HG03432 (cell line): Measurements from ENCODE around the gene SH3BP4.
"Not testable (repeated sequence)": the region's sequence is repeated elsewhere in the genome, so short reads cannot be mapped to it uniquely, and the experiment has no call there.

Experiments
- ATAC-seq: cut with Tn5 transposase; IDR thresholded peaks from one replicate; pipeline ENCODE4 v1.9.1; 2021; ENCODE audit warnings: mild to moderate bottlenecking, moderate library complexity; ENCODE audit not compliant: unreplicated experiment

The SH3BP4 gene

DNA sequence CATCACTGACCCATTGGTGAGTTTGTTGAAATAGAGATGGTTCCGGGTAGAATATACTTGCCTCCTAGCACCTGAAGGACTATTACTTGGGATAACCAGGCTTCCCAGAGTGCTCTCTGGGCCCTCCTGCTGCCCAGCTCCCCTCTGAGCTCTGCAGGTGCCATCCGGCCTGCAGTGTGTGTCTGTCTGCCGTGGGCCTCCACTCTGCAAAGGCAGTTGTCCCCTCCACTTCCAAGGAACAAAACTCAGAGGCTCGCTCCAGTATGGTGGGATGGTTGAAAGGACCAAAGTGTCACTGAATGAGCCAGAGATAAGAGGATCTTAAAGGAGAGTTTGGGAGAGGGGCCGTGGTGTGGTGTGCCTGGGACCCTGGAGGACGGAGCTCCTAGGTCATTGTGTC is 57.3 kb downstream of the SH3BP4 start:
- no peak for ATAC-seq

DNA sequence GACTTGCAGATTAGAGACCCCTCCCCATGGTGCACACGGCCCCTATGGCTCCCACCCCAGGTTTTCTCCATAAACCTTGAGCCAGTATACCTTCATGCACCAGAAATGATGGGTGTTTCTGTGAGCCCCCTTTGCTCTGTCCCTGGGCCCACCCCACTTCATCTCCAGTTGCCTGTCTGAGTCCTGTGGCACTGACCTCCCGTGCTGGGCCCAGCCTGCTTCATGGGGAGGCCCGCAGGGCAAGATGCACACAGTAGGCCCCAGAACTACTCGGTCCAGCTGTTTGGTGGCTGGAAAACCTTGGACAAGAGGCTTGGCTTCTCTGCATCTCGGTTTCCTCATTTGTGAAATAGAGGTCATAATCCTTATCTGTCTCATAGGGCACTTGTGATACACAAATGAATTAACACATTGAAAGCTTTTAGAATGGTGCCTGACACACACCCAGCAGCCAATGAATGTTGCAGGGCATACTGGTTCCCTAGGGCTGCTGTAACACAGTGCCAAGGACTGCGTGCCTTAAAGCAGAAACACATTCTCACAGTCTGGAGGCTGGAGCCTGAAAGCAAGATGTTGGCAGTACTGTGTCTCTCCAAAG is 58.4 kb downstream of the SH3BP4 start:
- ATAC-seq, result no peak

DNA sequence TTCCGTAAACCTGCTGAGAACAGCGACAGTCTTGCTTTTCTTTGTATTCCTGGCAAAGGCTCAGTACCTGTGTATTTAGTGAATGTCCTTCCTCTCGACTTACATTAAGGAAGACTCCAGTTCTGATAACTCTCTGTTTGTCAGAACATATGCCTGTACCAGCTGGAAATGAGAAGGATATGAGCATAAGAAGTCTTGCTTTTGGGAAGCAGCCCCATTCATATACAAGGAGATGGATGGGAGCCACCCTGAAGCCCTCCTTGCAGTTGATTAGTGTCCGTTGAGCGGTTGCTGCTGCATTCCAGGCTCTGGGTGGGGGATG is 59.8 kb downstream of the SH3BP4 start:
- no peak for ATAC-seq

DNA sequence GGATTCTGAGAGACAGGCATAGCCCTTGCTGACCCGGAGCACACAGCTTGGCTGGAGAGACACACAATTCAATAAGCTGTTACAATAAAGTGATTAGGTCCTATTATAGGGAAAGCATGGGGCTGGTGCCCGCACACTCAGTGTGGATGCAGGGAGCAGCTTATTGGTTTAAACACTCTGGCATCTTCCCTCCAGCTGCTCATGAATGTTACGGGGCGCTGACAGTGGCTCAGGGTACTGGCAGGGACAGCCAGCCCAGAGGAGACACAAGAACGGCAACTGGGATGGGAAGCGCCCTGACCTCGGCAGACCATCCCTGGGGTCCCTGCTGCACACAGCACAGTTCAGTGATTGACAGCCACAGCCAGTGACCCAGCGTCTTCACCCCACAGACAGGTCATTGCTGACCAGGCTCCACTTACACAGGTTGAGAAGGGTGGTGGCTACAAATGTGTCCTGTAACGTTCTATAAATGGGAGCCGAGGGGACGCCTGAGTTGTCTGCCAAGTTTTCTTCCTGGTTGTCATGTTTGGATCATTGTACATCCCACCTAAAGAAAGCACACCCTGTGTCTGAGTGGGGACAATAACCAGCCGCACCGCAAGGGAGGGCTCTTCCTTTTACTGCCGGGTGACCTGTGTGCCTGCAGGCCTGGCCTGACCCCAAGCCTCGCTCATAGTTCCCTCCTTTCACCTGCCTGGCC is 60.3 kb downstream of the SH3BP4 start:
- no peak for ATAC-seq

DNA sequence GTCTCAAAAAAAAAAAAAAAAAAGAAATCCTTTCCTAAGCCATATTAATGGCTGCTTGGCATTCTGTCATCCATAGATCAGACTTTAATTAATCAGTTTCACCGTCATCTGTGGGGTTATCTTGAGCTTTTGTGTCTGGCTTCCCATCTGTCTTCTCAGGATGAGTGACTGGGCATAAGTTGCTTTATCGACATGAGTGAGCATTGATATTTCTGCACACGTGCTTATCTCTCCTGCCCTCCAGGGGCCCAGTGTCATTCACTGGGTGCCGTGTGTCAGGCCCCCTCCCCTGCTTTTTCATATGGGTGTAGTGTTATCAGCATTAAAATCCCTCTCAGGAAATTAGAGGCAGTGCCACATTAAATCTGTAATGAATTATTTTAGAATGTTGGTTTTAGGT is 65.6 kb downstream of the SH3BP4 start:
- no peak for ATAC-seq

DNA sequence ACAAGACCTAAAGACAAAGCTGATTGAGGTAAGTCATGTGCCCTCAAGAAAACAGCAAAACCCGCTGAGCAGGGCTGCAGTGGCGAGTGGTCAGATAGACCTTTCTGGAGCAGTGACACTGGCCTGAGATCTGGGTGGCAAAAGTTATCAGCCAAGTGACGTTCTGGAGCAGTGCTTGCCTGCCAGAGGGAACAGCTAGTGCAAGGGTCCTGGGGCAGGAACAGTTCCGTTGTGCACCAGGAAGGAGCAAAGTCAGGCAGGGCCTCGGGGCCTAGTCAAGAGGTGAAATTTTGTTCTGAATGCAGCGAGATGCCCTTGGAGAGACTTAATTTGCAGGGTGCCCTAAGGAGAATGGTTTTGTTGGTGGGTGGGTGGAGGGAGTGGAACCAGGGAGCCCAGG is 67.0 kb downstream of the SH3BP4 start:
- ATAC-seq, result no peak

DNA sequence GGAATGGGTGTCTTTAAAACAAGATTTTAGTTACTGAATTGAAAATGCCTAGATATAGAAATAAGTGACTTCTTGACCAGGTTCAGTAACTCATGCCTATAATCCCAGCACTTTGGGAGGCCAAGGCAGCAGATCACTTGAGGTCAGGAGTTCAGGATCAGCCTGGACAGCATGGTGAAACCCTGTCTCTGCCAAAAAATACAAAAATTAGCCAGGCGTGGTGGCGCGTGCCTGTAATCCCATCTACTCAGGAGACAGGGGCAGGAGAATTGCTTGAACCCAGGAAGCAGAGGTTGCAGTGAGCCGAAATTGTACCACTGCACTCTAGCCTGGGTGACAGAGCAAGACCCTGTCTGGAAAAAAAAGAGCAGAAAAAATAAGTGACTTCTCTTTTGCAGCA is 68.3 kb downstream of the SH3BP4 start:
- not testable (repeated sequence) for ATAC-seq

DNA sequence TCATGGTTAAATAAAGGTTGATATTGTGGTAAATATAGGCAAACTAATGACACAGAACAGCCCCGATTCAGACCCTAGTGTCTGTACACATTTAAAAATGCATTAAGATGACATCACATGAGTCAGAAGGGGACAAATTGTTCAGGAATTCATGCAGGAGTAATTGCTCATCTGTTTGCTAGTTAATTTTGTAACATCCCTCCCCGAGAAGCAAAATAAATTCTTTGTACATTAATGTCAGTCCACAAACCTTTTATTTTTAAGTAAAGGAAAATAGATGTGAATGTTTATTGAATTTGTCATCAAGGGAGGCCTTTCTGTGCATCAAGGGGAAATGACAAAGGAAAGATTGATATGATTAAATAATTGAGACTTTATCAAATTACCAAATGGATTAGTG is 69.9 kb downstream of the SH3BP4 start:
- ATAC-seq, result no peak

DNA sequence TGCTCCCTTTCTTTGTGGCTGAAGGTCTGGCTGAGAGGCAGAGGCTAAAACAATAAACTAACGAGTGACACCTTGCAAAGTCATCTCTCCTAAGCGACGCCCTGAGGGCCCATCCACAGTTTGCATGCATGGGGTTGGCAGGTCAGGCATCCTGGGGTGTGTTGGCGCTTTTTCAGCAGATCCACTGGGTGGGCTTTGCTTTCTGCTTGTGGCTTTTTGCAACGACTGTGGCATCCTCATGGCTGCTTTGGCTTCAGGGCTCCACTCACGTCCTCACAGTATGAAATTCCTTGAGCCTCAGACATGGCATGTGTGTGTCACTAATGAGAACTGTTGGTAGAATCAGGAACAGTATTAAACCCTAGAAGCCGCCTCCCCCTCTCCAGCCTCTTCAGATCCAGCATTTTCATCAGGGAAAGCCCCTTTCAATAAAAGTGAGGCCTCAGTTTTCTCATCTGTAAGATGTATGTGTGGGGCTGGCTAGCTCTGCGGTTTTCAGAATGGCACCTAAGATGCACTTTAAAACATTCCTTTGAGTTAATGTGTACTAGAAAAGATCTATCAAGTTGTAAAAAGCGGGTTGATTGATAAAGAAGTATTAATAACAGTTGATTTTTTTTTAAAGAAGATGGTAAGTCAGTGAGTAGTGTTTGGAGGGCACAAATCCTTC is 72.5 kb downstream of the SH3BP4 start:
- ATAC-seq, result no peak

DNA sequence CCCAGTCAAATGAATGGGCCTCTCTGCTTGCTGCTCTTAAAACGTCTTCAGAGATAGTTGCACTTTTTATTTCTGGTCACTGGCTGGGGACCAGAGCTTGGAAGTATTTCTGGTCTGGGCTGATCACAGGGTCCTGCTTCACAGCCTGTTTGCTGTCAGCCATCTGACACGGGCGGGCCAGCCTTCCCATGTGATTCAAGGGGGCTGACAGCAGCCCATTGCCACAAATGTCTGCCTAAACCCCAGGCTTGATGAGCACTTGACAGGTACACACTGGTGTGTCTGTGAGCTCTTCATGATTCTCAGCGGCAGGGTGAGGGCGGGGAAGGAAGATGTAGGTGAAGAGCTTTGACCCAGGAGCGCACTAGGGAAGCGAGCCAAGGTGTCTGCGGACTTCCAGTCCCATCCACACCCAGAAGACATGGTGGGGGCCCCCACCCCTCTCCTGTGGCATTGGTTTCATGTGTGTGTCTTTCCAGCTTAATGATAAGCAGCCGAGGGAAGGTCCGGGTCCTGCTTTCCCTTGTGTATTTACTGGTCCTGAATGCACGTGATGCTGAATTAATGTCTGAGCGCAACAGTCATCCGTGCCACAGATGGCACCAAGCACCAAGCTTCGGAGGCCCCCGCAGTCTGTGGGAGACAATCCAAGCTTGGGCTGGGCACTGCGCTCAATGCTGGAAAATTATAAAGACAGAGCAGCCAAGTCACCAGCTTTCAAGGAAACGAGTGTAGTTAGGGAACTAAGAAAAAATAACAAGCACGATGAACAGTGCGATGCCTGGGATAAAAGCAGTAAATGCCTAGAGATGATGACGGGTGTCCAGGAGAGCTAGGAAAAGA is 73.3 kb downstream of the SH3BP4 start:
- no peak for ATAC-seq

DNA sequence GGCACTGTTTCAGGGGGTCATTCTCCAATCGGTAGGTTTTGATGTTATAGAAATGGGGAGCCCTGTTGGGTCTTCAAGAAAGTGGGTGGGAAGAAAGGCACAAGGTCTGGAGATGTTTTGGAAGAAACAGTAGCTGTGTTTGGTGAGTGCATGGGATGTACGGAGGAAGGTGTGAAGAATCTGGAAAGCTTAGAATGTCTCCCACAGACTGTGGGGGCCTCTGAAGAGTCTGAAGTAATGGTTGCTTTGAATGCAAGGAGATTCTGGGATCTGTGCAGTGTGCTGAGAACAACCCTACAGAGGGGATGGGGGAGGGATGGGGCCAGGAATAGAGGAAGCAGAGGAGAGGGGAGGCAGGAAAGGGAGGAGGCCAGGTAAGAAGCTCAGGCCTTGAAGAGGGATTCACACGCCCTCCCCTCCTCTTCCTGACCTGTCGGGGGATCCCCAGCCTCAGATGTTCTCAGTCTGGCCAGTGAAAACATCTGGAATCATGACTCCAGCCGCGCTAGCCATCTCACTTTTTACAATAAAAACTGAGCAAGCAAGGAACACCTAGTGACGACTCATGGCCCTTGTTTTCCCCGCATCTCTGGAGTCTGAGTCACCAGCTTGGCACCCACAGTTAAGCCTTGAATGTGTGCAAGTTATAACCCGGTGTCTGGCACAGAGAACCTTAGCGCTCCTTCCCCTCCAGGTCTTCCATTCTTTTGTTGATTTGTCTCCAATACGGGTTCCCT is 74.2 kb downstream of the SH3BP4 start:
- ATAC-seq, result no peak

DNA sequence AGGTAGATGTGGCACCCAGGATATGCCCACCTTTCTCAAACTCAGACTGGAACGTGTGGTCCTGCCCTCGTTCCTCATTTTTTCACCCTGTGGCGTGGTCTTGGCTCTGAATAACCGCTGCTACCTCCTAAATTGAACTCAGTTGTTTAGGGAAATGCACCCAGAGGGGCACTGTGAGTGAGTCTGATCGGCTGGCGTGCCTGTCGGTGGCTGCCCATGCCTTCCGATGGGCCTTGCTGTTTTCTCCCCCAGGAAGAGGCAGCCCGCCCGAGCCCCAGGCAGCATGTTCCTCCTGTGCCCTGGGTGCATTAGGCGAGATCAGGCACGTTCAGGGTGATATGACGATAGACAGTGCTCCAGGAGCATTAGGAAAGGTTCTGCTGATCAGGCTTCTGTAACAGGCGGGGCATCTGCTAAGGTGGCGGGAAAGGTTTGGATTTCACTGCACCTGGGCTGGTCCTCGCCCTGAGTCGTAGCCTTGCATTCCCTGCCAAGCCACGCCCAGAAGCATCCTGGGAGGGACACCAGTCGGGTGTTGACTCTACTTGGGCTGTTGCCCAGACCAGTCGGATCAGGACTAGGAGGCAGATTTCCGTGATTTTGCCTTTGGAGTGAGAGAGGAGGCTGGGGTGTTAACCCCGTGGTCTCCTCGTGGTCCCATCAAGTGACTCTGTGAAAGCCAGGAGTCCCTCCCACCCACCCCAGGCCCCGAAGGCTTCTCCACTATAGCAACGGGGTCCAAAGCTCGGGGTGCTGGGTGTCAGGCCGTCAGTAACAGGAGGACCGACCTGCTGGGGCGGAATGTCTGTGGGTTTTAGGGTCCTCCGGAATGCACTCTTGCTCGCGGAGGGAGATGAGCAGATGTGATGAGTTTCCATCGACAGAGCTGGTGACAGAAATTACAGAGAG is 75.1 kb downstream of the SH3BP4 start:
- no peak for ATAC-seq

DNA sequence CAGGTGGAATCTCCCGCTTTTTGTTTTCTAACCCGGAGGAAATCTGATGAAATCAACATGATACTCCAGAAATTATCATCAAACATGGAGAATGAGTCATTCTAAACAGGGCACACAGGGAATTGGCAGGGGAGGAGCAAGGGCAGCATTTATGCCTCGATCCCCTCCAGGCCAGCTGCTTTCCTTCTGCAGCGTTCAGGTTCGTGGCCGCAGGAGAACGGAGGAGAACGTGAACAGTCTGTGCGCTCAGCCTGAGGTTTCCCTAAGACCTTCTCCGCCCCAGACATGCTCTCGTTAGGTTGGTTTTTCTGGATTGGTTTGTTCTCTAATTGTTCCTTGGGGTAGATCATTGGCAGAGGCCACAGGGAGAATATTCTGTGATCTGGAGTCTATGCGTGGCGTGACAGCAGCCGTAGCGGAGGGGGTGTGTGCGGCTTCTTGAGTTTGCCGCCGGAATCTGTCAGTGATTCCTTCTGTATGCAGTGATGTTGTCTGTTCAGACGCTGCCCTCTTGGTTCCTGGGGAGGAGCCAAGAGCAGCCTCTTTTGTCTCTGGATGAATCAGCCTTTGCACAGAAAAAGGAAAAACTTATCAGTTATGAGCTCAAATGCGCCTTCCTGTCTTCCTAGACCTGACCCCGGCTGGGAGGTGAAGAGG is 75.9 kb downstream of the SH3BP4 start:
- no peak for ATAC-seq

DNA sequence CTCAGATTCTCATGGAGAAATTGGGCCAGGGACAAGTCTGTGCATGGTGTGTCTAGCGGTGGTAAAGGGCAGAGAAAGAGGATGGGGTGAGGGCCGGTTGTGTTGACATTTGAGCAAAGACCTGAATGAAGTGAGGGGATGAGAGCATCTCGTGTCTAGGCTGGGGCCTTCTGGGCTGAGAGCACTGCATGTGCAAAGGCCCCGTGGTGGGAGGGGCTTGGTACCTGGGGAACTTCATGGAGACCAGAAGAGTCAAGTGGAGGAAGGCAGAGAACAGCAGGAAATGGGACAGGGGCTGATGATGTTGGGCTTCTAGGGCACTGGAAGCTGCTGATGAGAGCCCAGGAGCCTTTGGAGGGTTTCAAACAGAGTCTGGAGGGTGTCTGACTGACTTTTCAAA is 76.8 kb downstream of the SH3BP4 start:
- no peak for ATAC-seq

DNA sequence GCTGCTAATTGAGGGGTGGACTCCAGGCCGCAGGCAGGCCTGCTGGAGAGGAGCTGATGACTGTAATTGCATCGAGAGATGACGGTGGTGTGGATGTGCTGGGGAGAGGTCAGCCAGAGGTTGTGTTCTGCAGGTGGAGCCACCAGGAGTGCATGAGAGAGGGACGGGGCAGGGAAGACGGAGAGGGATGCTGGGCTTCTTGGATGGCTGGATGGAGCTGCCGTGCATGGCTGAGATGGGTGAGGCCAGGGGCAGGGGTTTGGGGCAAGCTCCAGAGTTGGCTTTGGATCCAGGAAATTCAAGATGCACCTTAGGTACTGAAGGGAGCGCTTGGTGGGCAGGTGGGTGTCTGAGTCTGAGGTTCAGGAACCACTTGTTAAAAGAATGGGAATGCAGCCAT is 77.2 kb downstream of the SH3BP4 start:
- no peak for ATAC-seq

DNA sequence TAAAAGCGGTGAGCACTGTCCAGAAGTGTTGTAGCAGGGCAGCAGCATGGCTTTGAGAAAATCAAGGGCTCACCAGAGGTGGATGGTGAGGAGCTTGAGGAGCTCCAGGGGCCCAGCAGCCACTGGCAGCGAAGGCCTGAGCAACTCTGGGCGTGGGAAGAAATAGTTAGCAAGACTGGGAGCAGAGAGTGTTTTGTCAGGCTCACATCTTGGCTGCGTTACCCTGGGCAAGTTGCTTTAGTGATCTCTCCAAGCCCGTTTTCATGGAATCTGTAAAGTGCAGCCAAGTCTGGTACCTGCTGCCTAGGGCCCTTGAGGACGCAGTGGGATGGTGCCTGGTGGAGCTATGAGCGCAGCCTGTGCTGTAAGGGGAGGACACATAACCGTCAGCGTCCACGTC is 78.3 kb downstream of the SH3BP4 start:
- ATAC-seq, result no peak

DNA sequence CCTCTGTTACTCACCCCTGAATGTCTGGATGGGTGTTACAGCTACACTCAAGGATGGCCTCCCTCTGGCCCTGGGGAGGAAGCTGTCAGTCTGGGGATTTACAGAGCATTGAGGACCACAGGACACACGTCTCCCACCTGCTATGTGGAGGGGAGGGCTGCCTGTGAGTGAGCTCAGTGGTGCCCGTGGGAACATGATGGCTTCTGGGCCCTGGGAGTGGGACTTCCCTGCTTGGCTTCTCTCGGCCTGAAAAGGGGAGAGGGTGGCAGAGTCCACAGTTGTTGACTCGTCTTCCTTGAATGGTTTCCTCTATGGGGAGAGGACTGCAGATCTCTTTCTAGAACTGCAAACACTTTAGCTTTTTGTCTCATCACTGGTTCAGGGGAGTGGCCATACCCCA is 79.1 kb downstream of the SH3BP4 start:
- ATAC-seq, result no peak

DNA sequence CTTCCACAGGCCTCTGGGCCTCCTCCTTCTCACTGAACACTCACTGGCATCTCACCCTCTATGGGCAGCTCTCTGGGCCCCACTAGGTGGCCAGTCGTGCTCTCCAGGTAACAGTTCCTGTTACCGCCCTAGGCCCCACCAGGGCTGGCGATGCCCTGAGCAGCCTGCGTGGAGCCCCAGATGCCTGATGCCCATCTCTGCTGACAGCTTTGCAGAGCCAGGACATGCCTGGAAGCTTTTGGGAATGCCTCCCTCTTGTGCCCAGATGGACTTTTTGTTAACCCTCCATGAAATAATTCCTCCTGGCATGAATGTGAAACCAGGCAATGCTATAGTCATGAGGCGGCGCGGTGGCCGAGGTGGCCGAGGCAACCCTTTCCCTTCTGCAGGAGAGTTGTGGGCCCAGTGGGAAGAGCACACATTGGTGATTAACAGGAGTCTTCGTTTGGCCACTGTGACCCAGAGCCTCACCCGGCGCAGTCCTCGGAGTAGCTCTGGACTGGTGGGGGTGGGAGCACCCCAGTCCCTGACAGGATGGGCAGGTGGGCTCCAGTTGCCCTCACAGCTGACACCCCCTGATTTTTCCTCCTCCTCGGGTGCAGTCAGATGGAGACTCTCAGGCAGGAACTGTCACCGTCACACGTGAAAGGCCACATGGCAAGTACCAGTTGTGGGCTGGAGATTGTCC is 80.0 kb downstream of the SH3BP4 start:
- ATAC-seq, result no peak

DNA sequence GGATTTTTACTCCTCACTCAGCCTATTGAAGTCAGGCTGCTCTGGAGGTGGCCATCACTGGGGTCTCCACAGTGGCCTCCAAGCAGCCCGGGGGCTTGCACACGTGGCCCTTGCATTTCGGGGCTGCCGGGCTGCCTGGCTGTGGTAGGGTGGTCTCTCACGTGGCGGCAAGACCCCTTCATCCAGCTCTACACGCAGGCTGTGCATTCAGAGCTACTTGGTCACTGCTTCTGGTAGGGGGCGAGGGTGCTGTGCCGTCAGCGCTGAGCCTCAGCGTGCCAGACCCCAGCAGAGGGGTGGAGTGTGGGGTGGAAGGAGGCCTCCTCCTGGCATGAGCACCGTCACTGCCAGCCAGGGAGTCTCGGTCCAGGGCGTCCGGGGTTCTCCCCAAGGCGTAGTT is 80.6 kb downstream of the SH3BP4 start:
- ATAC-seq, result no peak
